Esophagus muscularis mucosa (tissue), 4 donors: Measurements from ENCODE around the gene NTPCR. TPM values are rescaled to one million over a fixed set of nuclear protein-coding genes. Genes with fewer than 3 reads are reported as not detected.

Experiments
- DNase-seq: peaks from one replicate; pipeline ENCODE4 v3.0.0-alpha.2; 2017; ENCODE audit errors: extremely low spot score
- H3K27ac ChIP-seq, 4 donors: fragments of 200-600 bp; sonication (generic); replicated peaks in 1 of 4; 1 replicate in 3 of 4; 2 replicates in 1 of 4; pipeline ENCODE4 v1.5.1; 2016 to 2019; ENCODE audit warnings: mild to moderate bottlenecking in 1 of 4
- H3K27me3 ChIP-seq, 4 donors: fragments of 200-600 bp; sonication (generic); one replicate each; pipeline versions ENCODE4 v1.5.1 to v1.6.0; 2016 to 2019
- H3K36me3 ChIP-seq, 4 donors: fragments of 200-600 bp; sonication (generic); one replicate each; pipeline ENCODE4 v1.5.1; 2016 to 2019
- H3K4me1 ChIP-seq, 4 donors: fragments of 200-600 bp; sonication (generic); one replicate each; pipeline ENCODE4 v1.5.1; 2016 to 2019
- H3K4me3 ChIP-seq, 4 donors: fragments of 200-600 bp; sonication (generic); 1 replicate in 2 of 4; 2 replicates in 2 of 4; pipeline ENCODE4 v1.5.1; 2016 to 2019; ENCODE audit warnings: mild to moderate bottlenecking in 4 of 4, moderate library complexity in 1 of 4
- H3K9me3 ChIP-seq, 4 donors: fragments of 200-600 bp; sonication (generic); 1 replicate in 3 of 4; 2 replicates in 1 of 4; pipeline ENCODE4 v1.5.1; 2016 to 2019
- EP300 ChIP-seq: sonication (generic); formaldehyde crosslinking; IDR thresholded peaks from one replicate; pipeline ENCODE4 v1.6.1; 2017; ENCODE audit warnings: antibody characterized with exemption
- POLR2A ChIP-seq: fragments of 450-650 bp; IDR thresholded peaks from one replicate; pipeline ENCODE4 v1.6.1; 2017; ENCODE audit warnings: antibody characterized with exemption, moderate library complexity, mild to moderate bottlenecking, low read depth
- POLR2AphosphoS5 ChIP-seq, 2 donors: sonication (generic); formaldehyde crosslinking; IDR thresholded peaks; one replicate each; pipeline ENCODE4 v1.6.1; 2017; ENCODE audit warnings: antibody characterized with exemption in 2 of 2
- WGBS: methylation state at CpG from one replicate; pipeline ENCODE4 v1.1.5; 2018; 5-methylcytosine and 5-hydroxymethylcytosine counted together
- intact Hi-C: fragments of 100-400 bp; cut with DNase I; formaldehyde crosslinking; loops from one replicate; pipeline ENCODE4 v1.15.1; 2023
- total RNA-seq, 4 donors: library from RNA; depleted of rRNA; stranded (reverse); fragments of >200 nt; gene quantifications; one replicate each; pipeline versions ENCODE4 v1.1.0 to v1.2.1, GENCODE V29; 2016
- TF ChIP-seq, protein P1 (sequence below), 3 experiments: fragments of 200-600 bp in 2 of 3; fragments of 450-650 bp in 1 of 3; sonication (generic) in 2 of 3; IDR thresholded peaks; one replicate each; pipeline ENCODE4 v1.5.1; 2017 to 2019; ENCODE audit warnings: antibody characterized with exemption in 3 of 3, mild to moderate bottlenecking in 2 of 3, moderate library complexity in 1 of 3

NTPCR gene
- total RNA-seq, 4 donors from 2014 or later = 21.7 to 26.6 (median 24.6) TPM

DNA sequence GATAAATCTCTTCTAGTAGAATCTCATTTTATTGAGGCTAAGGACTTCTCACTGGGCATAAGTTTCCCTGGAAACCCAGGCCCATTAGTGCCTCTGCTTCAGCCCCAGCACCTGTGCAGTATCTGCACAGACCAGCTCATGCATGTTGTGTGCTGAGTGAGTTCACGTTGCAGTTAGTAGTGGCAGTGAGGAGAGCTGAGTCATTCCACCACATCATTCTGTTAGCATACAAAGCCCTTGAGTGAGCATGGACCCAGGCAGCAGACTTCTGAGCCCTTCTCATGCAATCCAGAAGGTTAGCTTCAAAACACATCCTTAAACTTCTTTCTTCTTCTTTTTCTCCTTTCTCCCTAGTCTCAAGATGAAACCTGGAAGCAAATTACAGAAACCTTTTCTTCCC is 45.8 kb upstream of the NTPCR start:
- Histone ChIP-seq H3K4me3 (no peak overlapping the region), H3K27me3 (no peaks in the 10 kb centered on the region), H3K9me3 (no peaks in the 10 kb centered on the region), H3K27ac (no peak overlapping the region), H3K4me1 (peaks cover 0 to 12% (median 8%) of the 10 kb centered on the region in 4 donors), H3K36me3 (no peaks in the 10 kb centered on the region)
- 43% methylated on average over 1 of the region's 1 CpG for WGBS
- no peak for DNase-seq
- TF ChIP-seq EP300 (no peak), POLR2A (no peak), POLR2AphosphoS5 (IDR thresholded peaks at IDR 0.05) (no peak)
- TF ChIP-seq, protein P1, sequence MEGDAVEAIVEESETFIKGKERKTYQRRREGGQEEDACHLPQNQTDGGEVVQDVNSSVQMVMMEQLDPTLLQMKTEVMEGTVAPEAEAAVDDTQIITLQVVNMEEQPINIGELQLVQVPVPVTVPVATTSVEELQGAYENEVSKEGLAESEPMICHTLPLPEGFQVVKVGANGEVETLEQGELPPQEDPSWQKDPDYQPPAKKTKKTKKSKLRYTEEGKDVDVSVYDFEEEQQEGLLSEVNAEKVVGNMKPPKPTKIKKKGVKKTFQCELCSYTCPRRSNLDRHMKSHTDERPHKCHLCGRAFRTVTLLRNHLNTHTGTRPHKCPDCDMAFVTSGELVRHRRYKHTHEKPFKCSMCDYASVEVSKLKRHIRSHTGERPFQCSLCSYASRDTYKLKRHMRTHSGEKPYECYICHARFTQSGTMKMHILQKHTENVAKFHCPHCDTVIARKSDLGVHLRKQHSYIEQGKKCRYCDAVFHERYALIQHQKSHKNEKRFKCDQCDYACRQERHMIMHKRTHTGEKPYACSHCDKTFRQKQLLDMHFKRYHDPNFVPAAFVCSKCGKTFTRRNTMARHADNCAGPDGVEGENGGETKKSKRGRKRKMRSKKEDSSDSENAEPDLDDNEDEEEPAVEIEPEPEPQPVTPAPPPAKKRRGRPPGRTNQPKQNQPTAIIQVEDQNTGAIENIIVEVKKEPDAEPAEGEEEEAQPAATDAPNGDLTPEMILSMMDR (IDR thresholded peaks at IDR 0.05) = no peak
- intact Hi-C loops = no loop called here

DNA sequence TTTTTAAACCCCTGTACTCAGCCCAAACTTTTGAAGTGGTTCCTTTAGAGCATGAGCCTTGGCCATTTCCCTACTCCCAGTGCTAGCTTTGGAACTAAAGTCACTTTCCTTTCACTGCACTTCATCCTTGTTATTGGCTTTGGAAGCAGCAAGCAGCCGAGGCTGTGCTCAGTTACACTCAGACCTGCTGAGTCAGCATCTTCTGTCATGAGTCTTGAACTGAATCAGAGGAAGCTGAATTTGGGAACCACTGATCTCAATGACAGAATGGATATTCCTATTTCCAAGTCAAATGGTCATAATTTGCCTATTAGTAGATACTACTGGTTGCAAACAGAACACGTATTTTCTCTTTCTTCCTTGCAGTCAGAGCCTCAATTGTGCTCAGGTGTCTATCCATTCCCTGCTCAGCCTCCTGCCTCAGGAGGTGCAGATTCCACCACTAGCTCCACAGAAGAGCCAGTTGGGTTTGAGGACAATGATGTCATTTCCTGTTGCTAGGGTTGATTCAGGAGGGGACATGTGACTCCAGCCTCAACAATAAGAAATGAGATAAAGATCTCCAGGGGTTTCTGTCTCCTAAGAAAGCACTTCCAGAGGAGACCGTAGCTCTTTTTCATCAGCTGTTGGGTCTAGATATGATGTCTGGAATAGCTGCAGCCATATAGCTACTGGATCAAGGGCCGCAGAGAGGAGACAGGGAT is 44.9 kb upstream of the NTPCR start:
- intact Hi-C loops = no loop called here
- Histone ChIP-seq H3K4me1 (peaks cover 0 to 12% (median 8%) of the 10 kb centered on the region in 4 donors), H3K9me3 (no peaks in the 10 kb centered on the region), H3K36me3 (no peaks in the 10 kb centered on the region), H3K4me3 (no peak overlapping the region), H3K27me3 (no peaks in the 10 kb centered on the region), H3K27ac (no peak overlapping the region)
- no peak for DNase-seq
- 79% methylated on average over 4 of the region's 4 CpGs for WGBS
- TF ChIP-seq EP300 (no peak), POLR2A (no peak), POLR2AphosphoS5 (IDR thresholded peaks at IDR 0.05) (no peak)
- TF ChIP-seq, protein P1 (IDR thresholded peaks at IDR 0.05) = no peak

DNA sequence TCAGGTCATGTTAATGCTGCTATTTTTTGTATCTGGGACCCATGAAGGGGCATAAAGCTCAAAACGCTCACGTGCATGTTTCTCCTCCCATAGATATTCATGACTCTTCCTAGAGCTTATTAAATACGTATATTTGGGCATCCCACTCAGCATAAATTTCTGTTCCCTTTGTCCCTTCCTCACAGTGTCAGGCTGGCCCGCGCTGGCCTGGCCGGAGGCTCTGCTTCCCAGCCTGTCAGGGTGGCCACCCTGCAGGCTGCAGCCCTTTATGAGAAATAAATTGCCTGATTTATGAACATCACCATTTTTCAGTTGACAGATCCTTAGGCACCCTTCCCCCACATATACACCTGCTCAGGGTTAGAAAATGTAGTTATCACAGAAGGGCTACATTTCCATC is 44.0 kb upstream of the NTPCR start:
- H3K9me3 ChIP-seq = no peaks in the 10 kb centered on the region
- peaks cover 0 to 3% (median 1%) of the 10 kb centered on the region in 4 donors for H3K4me1 ChIP-seq
- H3K27me3 ChIP-seq = no peaks in the 10 kb centered on the region
- intact Hi-C loops = no loop called here
- no peaks in the 10 kb centered on the region for H3K36me3 ChIP-seq
- TF ChIP-seq POLR2AphosphoS5 (IDR thresholded peaks at IDR 0.05) = no peak
- TF ChIP-seq, protein P1 (IDR thresholded peaks at IDR 0.05) = no peak
- TF ChIP-seq EP300 = no peak
- no peak for TF ChIP-seq POLR2A
- no peak for DNase-seq
- H3K4me3 ChIP-seq = no peak overlapping the region
- WGBS = 94% methylated on average over 6 of the region's 6 CpGs
- H3K27ac ChIP-seq = no peak overlapping the region

DNA sequence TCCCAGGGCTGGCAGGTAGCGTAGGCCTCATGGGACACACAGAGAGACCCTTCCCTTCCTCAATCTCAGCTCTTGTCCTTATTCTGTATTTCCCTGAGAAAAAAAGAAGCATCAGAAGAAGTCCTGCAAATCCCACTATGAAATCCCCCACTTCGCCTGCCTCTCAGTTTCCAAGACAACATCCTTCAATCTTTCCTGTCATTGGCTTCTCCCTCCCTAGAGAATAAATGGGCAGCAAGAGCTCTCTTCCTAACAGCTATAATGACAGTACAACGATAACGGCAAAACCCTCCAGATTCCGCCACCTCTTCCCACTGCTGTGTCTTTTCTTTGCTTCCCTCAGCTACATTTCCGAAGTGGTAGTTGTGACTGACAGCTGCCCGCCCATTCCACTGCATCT is 41.6 kb upstream of the NTPCR start:
- no peak for DNase-seq
- Histone ChIP-seq H3K4me3 (no peak overlapping the region), H3K27ac (no peak overlapping the region), H3K27me3 (no peaks in the 10 kb centered on the region), H3K36me3 (no peaks in the 10 kb centered on the region), H3K4me1 (no peaks in the 10 kb centered on the region), H3K9me3 (no peaks in the 10 kb centered on the region)
- intact Hi-C loops = no loop called here
- 97% methylated on average over 7 of the region's 7 CpGs for WGBS
- no peak for TF ChIP-seq EP300
- TF ChIP-seq POLR2AphosphoS5 (IDR thresholded peaks at IDR 0.05) = no peak
- no peak for TF ChIP-seq POLR2A
- TF ChIP-seq, protein P1 (IDR thresholded peaks at IDR 0.05) = no peak

DNA sequence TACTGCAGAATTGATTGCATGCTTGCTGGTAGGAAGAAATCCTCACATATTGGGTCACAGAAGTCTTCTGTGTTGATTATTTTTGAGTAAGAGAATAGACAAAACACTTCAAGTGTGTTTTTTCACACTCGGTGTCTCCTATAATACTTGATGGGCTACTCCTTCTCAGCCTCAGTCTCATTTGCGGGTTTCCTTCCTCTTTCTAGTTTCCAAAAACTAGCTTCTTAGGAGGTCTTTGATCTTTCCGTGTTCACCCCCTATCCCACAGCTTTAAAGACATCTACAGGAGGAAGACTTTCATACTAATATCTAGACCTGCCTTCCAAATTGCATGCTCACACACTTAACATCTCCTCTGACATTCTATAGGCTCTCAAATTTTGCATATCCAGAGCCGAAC is 40.7 kb upstream of the NTPCR start:
- Histone ChIP-seq H3K9me3 (no peaks in the 10 kb centered on the region), H3K4me3 (no peak overlapping the region), H3K36me3 (no peaks in the 10 kb centered on the region), H3K27me3 (no peaks in the 10 kb centered on the region), H3K27ac (no peak overlapping the region), H3K4me1 (no peaks in the 10 kb centered on the region)
- intact Hi-C loops = no loop called here
- TF ChIP-seq, protein P1 (IDR thresholded peaks at IDR 0.05) = no peak
- TF ChIP-seq POLR2AphosphoS5 (IDR thresholded peaks at IDR 0.05) (no peak), EP300 (no peak), POLR2A (no peak)
- no peak for DNase-seq
- 80% methylated on average over 4 of the region's 4 CpGs for WGBS
